ENCODE data around the gene ADAMTS19. TPM values are rescaled to one million over a fixed set of nuclear protein-coding genes. Genes with fewer than 3 reads are reported as not detected.

The ADAMTS19 gene
- total and polyA plus RNA-seq, 2 of the 8 experiments (the other 6 are each of a cell fraction or from before 2014, with no cell fraction given): 17.3 to 28.8 TPM

DNA sequence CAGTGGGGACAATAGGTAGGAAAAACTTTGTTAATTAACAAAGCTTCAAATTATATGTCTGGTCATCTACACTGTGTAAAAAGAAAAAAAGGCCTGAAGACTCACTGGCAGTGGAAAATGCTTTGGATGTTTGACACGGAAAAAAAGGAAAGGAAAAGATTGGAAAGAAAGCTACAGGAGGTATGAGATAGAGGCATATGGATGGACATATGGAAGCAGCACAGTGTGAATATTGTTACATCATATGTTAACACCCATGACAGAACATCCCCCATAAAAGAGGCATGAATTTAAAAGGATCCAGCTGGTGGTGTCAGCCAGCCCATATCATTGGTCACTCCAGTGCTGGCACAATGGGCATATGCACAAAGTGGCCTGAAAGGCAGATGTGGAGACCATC, 19.0 kb upstream of the ADAMTS19 start (continued):
- TF ChIP-seq, protein P1, sequence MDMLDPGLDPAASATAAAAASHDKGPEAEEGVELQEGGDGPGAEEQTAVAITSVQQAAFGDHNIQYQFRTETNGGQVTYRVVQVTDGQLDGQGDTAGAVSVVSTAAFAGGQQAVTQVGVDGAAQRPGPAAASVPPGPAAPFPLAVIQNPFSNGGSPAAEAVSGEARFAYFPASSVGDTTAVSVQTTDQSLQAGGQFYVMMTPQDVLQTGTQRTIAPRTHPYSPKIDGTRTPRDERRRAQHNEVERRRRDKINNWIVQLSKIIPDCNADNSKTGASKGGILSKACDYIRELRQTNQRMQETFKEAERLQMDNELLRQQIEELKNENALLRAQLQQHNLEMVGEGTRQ (IDR thresholded peaks at IDR 0.05; ENCODE audit: low read length): no peak
- TF ChIP-seq PHF8 (conservative IDR thresholded peaks at IDR 0.05; ENCODE audit: low read depth, low read length) (no peak), ZNF274 (IDR thresholded peaks at IDR 0.05; ENCODE audit: borderline replicate concordance, extremely low read depth, low read length) (no peak), CTBP2 (IDR thresholded peaks at IDR 0.05; ENCODE audit: borderline replicate concordance, insufficient read depth, insufficient read length, low read length) (no peak), NRF1 (IDR thresholded peaks at IDR 0.05; ENCODE audit: low read depth, low read length) (no peak), KDM4A (IDR thresholded peaks at IDR 0.05; ENCODE audit: low read depth, low read length, severe bottlenecking) (no peak)
